Measurements from ENCODE around the gene MARCHF11.

DNA sequence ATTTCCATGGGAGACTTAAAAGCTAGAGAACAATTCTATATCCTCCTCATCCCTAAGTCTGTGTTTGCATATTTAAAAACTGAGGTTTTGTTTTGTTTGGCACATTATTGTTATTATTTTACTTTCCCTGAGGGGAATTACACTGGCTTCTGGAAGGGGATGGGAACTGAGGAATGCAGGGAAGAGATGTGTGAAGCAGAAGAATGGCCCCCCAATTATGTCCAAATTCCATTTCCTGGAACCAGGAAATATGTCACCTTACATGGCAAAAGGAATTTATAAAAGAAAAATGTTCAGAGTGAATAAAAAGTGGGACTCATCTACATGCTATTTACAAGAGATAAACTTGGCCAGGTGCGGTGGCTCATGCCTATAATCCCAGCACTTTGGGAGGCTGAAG, 129.8 kb downstream of the MARCHF11 start:
- TF ChIP-seq, protein P1, sequence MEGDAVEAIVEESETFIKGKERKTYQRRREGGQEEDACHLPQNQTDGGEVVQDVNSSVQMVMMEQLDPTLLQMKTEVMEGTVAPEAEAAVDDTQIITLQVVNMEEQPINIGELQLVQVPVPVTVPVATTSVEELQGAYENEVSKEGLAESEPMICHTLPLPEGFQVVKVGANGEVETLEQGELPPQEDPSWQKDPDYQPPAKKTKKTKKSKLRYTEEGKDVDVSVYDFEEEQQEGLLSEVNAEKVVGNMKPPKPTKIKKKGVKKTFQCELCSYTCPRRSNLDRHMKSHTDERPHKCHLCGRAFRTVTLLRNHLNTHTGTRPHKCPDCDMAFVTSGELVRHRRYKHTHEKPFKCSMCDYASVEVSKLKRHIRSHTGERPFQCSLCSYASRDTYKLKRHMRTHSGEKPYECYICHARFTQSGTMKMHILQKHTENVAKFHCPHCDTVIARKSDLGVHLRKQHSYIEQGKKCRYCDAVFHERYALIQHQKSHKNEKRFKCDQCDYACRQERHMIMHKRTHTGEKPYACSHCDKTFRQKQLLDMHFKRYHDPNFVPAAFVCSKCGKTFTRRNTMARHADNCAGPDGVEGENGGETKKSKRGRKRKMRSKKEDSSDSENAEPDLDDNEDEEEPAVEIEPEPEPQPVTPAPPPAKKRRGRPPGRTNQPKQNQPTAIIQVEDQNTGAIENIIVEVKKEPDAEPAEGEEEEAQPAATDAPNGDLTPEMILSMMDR (conservative IDR thresholded peaks at IDR 0.05; ENCODE audit: low read depth in 2 of 2) = no peak
- TF ChIP-seq, protein P2, sequence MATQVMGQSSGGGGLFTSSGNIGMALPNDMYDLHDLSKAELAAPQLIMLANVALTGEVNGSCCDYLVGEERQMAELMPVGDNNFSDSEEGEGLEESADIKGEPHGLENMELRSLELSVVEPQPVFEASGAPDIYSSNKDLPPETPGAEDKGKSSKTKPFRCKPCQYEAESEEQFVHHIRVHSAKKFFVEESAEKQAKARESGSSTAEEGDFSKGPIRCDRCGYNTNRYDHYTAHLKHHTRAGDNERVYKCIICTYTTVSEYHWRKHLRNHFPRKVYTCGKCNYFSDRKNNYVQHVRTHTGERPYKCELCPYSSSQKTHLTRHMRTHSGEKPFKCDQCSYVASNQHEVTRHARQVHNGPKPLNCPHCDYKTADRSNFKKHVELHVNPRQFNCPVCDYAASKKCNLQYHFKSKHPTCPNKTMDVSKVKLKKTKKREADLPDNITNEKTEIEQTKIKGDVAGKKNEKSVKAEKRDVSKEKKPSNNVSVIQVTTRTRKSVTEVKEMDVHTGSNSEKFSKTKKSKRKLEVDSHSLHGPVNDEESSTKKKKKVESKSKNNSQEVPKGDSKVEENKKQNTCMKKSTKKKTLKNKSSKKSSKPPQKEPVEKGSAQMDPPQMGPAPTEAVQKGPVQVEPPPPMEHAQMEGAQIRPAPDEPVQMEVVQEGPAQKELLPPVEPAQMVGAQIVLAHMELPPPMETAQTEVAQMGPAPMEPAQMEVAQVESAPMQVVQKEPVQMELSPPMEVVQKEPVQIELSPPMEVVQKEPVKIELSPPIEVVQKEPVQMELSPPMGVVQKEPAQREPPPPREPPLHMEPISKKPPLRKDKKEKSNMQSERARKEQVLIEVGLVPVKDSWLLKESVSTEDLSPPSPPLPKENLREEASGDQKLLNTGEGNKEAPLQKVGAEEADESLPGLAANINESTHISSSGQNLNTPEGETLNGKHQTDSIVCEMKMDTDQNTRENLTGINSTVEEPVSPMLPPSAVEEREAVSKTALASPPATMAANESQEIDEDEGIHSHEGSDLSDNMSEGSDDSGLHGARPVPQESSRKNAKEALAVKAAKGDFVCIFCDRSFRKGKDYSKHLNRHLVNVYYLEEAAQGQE (IDR thresholded peaks at IDR 0.05; ENCODE audit: unreplicated experiment) = no peak
- TF ChIP-seq POLR2AphosphoS5 (IDR thresholded peaks at IDR 0.05; ENCODE audit: low read depth) = no peak

All from GM23338 (cell line).